Measurements from ENCODE around the gene GTF2H4.

GRCh38 chr6:30880698-30881252 lies 27.2 kb upstream of the GTF2H4 start:
- TF ChIP-seq CTCF (IDR thresholded peaks at IDR 0.05; ENCODE audit: poor library complexity, severe bottlenecking) (no peak), REST (IDR thresholded peaks at IDR 0.05; ENCODE audit: borderline replicate concordance) (peak; percentile 86)
